Breast epithelium (tissue), 3 donors: ENCODE measurements around the gene MYLK.

Experiments
- CTCF ChIP-seq, 3 donors: fragments of 450-650 bp; IDR thresholded peaks; one replicate each; pipeline ENCODE4 v1.5.1; 2016 to 2017; ENCODE audit warnings: antibody characterized with exemption in 3 of 3, mild to moderate bottlenecking in 3 of 3, moderate library complexity in 3 of 3
- POLR2AphosphoS5 ChIP-seq, 3 donors: sonication (generic); formaldehyde crosslinking; IDR thresholded peaks; one replicate each; pipeline ENCODE4 v1.6.1; 2017; ENCODE audit warnings: antibody characterized with exemption in 3 of 3

GRCh38 chr3:123817413-123817812 lies 66.7 kb downstream of the MYLK start:
- TF ChIP-seq POLR2AphosphoS5 (IDR thresholded peaks at IDR 0.05) (no peak), CTCF (IDR thresholded peaks at IDR 0.05) (no peak)
